GM12878 (cell line): ENCODE measurements around the gene ATF6. TPM values are rescaled to one million over a fixed set of nuclear protein-coding genes. Genes with fewer than 3 reads are reported as not detected.

ENCODE experiments used
- ATF7 ChIP-seq: fragments of 450-650 bp; IDR thresholded peaks from 2 replicates; pipeline ENCODE4 v1.6.1; 2016; ENCODE audit warnings: low read depth, mild to moderate bottlenecking
- BHLHE40 ChIP-seq, 2 experiments: fragments of 450-650 bp in 1 of 2; IDR thresholded peaks; 2 replicates each; pipeline ENCODE4 v1.6.1; 2011 to 2017; ENCODE audit warnings: low read depth in 2 of 2, borderline replicate concordance in 1 of 2, improper control_type of control experiment in 1 of 2, low read length in 1 of 2, mild to moderate bottlenecking in 1 of 2
- CREB1 ChIP-seq: IDR thresholded peaks from 2 replicates; pipeline ENCODE4 v1.6.1; 2012; ENCODE audit warnings: low read depth, mild to moderate bottlenecking, inconsistent platforms
- CREM ChIP-seq: IDR thresholded peaks from 2 replicates; pipeline ENCODE4 v1.6.1; 2014; ENCODE audit warnings: antibody characterized with exemption, low read depth
- EED ChIP-seq: sonication (generic); IDR thresholded peaks from 2 replicates; pipeline ENCODE4 v1.6.1; 2016; ENCODE audit warnings: antibody characterized with exemption, low read depth
- GABPA ChIP-seq: IDR thresholded peaks from 2 replicates; pipeline ENCODE4 v1.6.1; 2014; ENCODE audit warnings: antibody characterized with exemption, low read depth, mild to moderate bottlenecking, inconsistent platforms
- MTA2 ChIP-seq: fragments of 450-650 bp; IDR thresholded peaks from 2 replicates; pipeline ENCODE4 v1.6.1; 2016; ENCODE audit warnings: low read depth, mild to moderate bottlenecking, moderate library complexity
- MYC ChIP-seq: IDR thresholded peaks from 2 replicates; pipeline ENCODE4 v1.6.1; 2011; ENCODE audit warnings: mild to moderate bottlenecking, low read length, moderate library complexity, inconsistent platforms; ENCODE audit not compliant: insufficient read depth, insufficient replicate concordance, insufficient read length, severe bottlenecking
- NR2C2 ChIP-seq: IDR thresholded peaks from 2 replicates; pipeline ENCODE4 v1.6.1; 2011; ENCODE audit warnings: borderline replicate concordance, low read depth; ENCODE audit not compliant: control insufficient read depth, insufficient read length
- SMAD1 ChIP-seq: fragments of 450-650 bp; IDR thresholded peaks from 2 replicates; pipeline ENCODE4 v1.6.1; 2018; ENCODE audit warnings: mild to moderate bottlenecking, low read depth; ENCODE audit not compliant: partially characterized antibody
- SREBF2 ChIP-seq: IDR thresholded peaks from 2 replicates; pipeline ENCODE4 v1.6.1; 2012; ENCODE audit warnings: mild to moderate bottlenecking, low read length
- ZNF207 ChIP-seq: fragments of 450-650 bp; IDR thresholded peaks from 2 replicates; pipeline ENCODE4 v1.6.1; 2014; ENCODE audit warnings: antibody characterized with exemption, mild to moderate bottlenecking, borderline replicate concordance
- ZNF24 ChIP-seq: fragments of 450-650 bp; IDR thresholded peaks from 2 replicates; pipeline ENCODE4 v1.6.1; 2017; ENCODE audit warnings: antibody characterized with exemption, mild to moderate bottlenecking
- ZNF622 ChIP-seq: fragments of 450-650 bp; IDR thresholded peaks from 2 replicates; pipeline ENCODE4 v1.6.1; 2017; ENCODE audit warnings: mild to moderate bottlenecking, inconsistent platforms
- polyA plus RNA-seq, 11 experiments: library from polyadenylated mRNA; depleted of rRNA in 4 of 11; unstranded in 6 of 11; stranded (reverse) in 5 of 11; fragments of >200 nt; fragmentation: Nextera tagmentation in 4 of 11; fragmentation: Illumina TruSeq in 1 of 11; extraction: Ambion mirVana in 4 of 11; extraction: Trizol in 1 of 11; gene quantifications; 1 replicate in 1 of 11; 2 replicates in 10 of 11; pipeline versions ENCODE4 v1.2.1 to v1.2.3, GENCODE V29; 2011 to 2016; ENCODE audit warnings: inconsistent platforms in 2 of 11, missing spikeins in 2 of 11, low read depth in 1 of 11
- total RNA-seq, 4 experiments: library from RNA; depleted of rRNA in 3 of 4; stranded (reverse); fragments of >200 nt in 3 of 4; fragmentation: Illumina TruSeq in 1 of 4; extraction: Trizol in 1 of 4; gene quantifications; 2 replicates each; pipeline versions ENCODE4 v1.2.1 to v1.2.3, GENCODE V29; 2013 to 2021
- TF ChIP-seq, protein P1 (sequence below): fragments of 450-650 bp; IDR thresholded peaks from 2 replicates; pipeline ENCODE4 v1.6.1; 2017; ENCODE audit warnings: mild to moderate bottlenecking
- TF ChIP-seq, protein P2 (sequence below): fragments of 450-650 bp; IDR thresholded peaks from 2 replicates; pipeline ENCODE4 v1.6.1; 2016; ENCODE audit warnings: mild to moderate bottlenecking, moderate library complexity, borderline replicate concordance
- TF ChIP-seq, protein P3 (sequence below): IDR thresholded peaks from 2 replicates; pipeline ENCODE4 v1.6.1; 2011; ENCODE audit warnings: low read depth, low read length, improper control_type of control experiment, borderline replicate concordance
- TF ChIP-seq, protein P4 (sequence below): IDR thresholded peaks from 2 replicates; pipeline ENCODE4 v1.6.1; 2012; ENCODE audit warnings: mild to moderate bottlenecking, low read depth, low read length

The ATF6 gene
- total and polyA plus RNA-seq, 10 of the 15 experiments (the other 5 are each of a cell fraction or from before 2014, with no cell fraction given): 7.8 to 24.3 (median 14.7) TPM

DNA sequence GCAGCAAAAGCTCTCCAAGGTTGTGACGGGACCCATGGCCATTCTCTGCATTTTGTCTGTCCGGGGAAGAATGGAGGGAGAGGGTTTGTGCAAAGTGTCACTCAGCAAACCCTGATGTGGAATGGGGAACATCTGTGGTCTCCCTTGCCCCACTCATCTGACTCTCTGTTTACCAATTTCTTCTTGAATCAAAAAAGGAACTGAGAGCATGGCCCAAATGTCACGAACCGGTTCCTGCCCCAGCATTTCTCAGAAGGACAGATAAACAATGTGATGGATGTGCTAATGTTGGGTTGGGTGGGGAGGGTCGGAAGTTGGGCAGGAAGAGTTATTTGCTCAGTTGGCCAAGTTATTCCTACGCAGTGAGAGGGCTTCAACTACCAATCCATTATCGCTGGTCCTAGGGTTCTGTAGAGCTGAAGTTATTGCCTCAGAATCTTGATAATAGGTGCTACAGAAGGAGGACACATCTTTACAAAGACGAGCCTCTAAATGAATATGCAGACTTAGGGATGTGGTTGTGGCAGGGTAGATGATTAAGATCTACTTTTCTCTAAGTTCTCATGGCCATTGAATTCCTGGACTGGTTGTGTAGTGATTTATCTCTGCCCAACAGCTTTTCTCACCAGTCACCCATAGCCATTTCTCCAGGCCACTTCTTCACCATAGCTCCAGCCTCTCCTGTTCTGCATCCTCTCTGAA lies 26.1 kb upstream of the ATF6 start (continued):
- peak; percentile 53; the same call in 1 of the 2 replicates for TF ChIP-seq EED
- TF ChIP-seq BHLHE40 (IDR thresholded peaks at IDR 0.05; ENCODE audit: borderline replicate concordance in 1 of 2, low read depth in 2 of 2, low read length in 1 of 2): no peak
- no peak for TF ChIP-seq CREB1
- peak; percentile 25; the same call in 1 of the 2 replicates for TF ChIP-seq MTA2
- TF ChIP-seq, protein P1, sequence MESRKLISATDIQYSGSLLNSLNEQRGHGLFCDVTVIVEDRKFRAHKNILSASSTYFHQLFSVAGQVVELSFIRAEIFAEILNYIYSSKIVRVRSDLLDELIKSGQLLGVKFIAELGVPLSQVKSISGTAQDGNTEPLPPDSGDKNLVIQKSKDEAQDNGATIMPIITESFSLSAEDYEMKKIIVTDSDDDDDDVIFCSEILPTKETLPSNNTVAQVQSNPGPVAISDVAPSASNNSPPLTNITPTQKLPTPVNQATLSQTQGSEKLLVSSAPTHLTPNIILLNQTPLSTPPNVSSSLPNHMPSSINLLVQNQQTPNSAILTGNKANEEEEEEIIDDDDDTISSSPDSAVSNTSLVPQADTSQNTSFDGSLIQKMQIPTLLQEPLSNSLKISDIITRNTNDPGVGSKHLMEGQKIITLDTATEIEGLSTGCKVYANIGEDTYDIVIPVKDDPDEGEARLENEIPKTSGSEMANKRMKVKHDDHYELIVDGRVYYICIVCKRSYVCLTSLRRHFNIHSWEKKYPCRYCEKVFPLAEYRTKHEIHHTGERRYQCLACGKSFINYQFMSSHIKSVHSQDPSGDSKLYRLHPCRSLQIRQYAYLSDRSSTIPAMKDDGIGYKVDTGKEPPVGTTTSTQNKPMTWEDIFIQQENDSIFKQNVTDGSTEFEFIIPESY: no peak
- no peak for TF ChIP-seq NR2C2
- TF ChIP-seq GABPA: no peak
- no peak for TF ChIP-seq ZNF207
- TF ChIP-seq, protein P2, sequence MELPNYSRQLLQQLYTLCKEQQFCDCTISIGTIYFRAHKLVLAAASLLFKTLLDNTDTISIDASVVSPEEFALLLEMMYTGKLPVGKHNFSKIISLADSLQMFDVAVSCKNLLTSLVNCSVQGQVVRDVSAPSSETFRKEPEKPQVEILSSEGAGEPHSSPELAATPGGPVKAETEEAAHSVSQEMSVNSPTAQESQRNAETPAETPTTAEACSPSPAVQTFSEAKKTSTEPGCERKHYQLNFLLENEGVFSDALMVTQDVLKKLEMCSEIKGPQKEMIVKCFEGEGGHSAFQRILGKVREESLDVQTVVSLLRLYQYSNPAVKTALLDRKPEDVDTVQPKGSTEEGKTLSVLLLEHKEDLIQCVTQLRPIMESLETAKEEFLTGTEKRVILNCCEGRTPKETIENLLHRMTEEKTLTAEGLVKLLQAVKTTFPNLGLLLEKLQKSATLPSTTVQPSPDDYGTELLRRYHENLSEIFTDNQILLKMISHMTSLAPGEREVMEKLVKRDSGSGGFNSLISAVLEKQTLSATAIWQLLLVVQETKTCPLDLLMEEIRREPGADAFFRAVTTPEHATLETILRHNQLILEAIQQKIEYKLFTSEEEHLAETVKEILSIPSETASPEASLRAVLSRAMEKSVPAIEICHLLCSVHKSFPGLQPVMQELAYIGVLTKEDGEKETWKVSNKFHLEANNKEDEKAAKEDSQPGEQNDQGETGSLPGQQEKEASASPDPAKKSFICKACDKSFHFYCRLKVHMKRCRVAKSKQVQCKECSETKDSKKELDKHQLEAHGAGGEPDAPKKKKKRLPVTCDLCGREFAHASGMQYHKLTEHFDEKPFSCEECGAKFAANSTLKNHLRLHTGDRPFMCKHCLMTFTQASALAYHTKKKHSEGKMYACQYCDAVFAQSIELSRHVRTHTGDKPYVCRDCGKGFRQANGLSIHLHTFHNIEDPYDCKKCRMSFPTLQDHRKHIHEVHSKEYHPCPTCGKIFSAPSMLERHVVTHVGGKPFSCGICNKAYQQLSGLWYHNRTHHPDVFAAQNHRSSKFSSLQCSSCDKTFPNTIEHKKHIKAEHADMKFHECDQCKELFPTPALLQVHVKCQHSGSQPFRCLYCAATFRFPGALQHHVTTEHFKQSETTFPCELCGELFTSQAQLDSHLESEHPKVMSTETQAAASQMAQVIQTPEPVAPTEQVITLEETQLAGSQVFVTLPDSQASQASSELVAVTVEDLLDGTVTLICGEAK: no peak
- TF ChIP-seq, protein P3, sequence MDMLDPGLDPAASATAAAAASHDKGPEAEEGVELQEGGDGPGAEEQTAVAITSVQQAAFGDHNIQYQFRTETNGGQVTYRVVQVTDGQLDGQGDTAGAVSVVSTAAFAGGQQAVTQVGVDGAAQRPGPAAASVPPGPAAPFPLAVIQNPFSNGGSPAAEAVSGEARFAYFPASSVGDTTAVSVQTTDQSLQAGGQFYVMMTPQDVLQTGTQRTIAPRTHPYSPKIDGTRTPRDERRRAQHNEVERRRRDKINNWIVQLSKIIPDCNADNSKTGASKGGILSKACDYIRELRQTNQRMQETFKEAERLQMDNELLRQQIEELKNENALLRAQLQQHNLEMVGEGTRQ: no peak
- no peak for TF ChIP-seq MYC
- TF ChIP-seq SMAD1: no peak
- TF ChIP-seq, protein P4, sequence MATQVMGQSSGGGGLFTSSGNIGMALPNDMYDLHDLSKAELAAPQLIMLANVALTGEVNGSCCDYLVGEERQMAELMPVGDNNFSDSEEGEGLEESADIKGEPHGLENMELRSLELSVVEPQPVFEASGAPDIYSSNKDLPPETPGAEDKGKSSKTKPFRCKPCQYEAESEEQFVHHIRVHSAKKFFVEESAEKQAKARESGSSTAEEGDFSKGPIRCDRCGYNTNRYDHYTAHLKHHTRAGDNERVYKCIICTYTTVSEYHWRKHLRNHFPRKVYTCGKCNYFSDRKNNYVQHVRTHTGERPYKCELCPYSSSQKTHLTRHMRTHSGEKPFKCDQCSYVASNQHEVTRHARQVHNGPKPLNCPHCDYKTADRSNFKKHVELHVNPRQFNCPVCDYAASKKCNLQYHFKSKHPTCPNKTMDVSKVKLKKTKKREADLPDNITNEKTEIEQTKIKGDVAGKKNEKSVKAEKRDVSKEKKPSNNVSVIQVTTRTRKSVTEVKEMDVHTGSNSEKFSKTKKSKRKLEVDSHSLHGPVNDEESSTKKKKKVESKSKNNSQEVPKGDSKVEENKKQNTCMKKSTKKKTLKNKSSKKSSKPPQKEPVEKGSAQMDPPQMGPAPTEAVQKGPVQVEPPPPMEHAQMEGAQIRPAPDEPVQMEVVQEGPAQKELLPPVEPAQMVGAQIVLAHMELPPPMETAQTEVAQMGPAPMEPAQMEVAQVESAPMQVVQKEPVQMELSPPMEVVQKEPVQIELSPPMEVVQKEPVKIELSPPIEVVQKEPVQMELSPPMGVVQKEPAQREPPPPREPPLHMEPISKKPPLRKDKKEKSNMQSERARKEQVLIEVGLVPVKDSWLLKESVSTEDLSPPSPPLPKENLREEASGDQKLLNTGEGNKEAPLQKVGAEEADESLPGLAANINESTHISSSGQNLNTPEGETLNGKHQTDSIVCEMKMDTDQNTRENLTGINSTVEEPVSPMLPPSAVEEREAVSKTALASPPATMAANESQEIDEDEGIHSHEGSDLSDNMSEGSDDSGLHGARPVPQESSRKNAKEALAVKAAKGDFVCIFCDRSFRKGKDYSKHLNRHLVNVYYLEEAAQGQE: no peak
- TF ChIP-seq ATF7: no peak
- peak; percentile 35; the same call in 1 of the 2 replicates for TF ChIP-seq CREM
- TF ChIP-seq SREBF2: no peak
- no peak for TF ChIP-seq ZNF622
- no peak for TF ChIP-seq ZNF24
